Uterus (tissue), 4 donors: Measurements from ENCODE around the gene NDUFB11. TPM values are rescaled to one million over a fixed set of nuclear protein-coding genes. Genes with fewer than 3 reads are reported as not detected.
A peak's percentile ranks its signal among the peaks of the same experiment; 100 is the strongest.

Experiments
- DNase-seq, 2 donors: peaks; one replicate each; pipeline ENCODE4 v3.0.0-alpha.2; 2019 to 2020
- H3K27ac ChIP-seq, 2 donors: fragments of 200-600 bp; sonication (generic); 1 replicate in 1 of 2; 2 replicates in 1 of 2; pipeline ENCODE4 v1.5.1; 2016 to 2018
- H3K27me3 ChIP-seq, 2 donors: fragments of 200-600 bp; sonication (generic); one replicate each; pipeline ENCODE4 v1.5.1; 2018 to 2019; ENCODE audit warnings: control low read depth in 1 of 2
- H3K36me3 ChIP-seq, 2 donors: fragments of 200-600 bp; sonication (generic); one replicate each; pipeline ENCODE4 v1.5.1; 2019; ENCODE audit warnings: control low read depth in 1 of 2
- H3K4me1 ChIP-seq, 2 donors: fragments of 200-600 bp; sonication (generic); one replicate each; pipeline ENCODE4 v1.5.1; 2018 to 2019; ENCODE audit warnings: control low read depth in 1 of 2
- H3K4me3 ChIP-seq, 2 donors: fragments of 200-600 bp; sonication (generic); 1 replicate in 1 of 2; 2 replicates in 1 of 2; pipeline ENCODE4 v1.5.1; 2018 to 2019; ENCODE audit warnings: mild to moderate bottlenecking in 1 of 2
- H3K9me3 ChIP-seq, 2 donors: fragments of 200-600 bp; sonication (generic); one replicate each; pipeline ENCODE4 v1.5.1; 2019; ENCODE audit warnings: control low read depth in 1 of 2
- POLR2A ChIP-seq, 2 donors: fragments of 450-650 bp; IDR thresholded peaks; one replicate each; pipeline ENCODE4 v1.6.1; 2016; ENCODE audit warnings: antibody characterized with exemption in 2 of 2, mild to moderate bottlenecking in 1 of 2, moderate library complexity in 1 of 2
- intact Hi-C: fragments of 100-400 bp; cut with DNase I; formaldehyde crosslinking; loops from one replicate; pipeline ENCODE4 v1.15.1; 2023; ENCODE audit warnings: low total_unique reads
- total RNA-seq, 4 donors: library from RNA; depleted of rRNA in 3 of 4; stranded (reverse); fragments of >200 nt in 3 of 4; gene quantifications; one replicate each; pipeline versions ENCODE4 v1.1.0 to v1.2.4, GENCODE V29; 2014 to 2023
- TF ChIP-seq, protein P1 (sequence below), 4 experiments: fragments of 200-600 bp in 2 of 4; fragments of 450-650 bp in 2 of 4; sonication (generic) in 2 of 4; IDR thresholded peaks; one replicate each; pipeline ENCODE4 v1.5.1; 2016 to 2019; ENCODE audit warnings: antibody characterized with exemption in 4 of 4, mild to moderate bottlenecking in 2 of 4, moderate library complexity in 1 of 4
- donor health status: DM: yes; HTN: yes; CAD: no.

The NDUFB11 gene
- total RNA-seq, 4 donors from 2014 or later, result 28.6 to 42.6 (median 35.5) TPM

- no peaks in the 10 kb centered on the region for H3K4me1 ChIP-seq
- H3K4me3 ChIP-seq, result no peak overlapping the region
- intact Hi-C loops, result no loop called here
- no peak for TF ChIP-seq POLR2A (IDR thresholded peaks at IDR 0.05)
- TF ChIP-seq, protein P1, sequence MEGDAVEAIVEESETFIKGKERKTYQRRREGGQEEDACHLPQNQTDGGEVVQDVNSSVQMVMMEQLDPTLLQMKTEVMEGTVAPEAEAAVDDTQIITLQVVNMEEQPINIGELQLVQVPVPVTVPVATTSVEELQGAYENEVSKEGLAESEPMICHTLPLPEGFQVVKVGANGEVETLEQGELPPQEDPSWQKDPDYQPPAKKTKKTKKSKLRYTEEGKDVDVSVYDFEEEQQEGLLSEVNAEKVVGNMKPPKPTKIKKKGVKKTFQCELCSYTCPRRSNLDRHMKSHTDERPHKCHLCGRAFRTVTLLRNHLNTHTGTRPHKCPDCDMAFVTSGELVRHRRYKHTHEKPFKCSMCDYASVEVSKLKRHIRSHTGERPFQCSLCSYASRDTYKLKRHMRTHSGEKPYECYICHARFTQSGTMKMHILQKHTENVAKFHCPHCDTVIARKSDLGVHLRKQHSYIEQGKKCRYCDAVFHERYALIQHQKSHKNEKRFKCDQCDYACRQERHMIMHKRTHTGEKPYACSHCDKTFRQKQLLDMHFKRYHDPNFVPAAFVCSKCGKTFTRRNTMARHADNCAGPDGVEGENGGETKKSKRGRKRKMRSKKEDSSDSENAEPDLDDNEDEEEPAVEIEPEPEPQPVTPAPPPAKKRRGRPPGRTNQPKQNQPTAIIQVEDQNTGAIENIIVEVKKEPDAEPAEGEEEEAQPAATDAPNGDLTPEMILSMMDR (IDR thresholded peaks at IDR 0.05), result no peak
- peak in 1 of 2 donors; percentile 2 for DNase-seq
- no peaks in the 10 kb centered on the region for H3K9me3 ChIP-seq
- no peaks in the 10 kb centered on the region for H3K36me3 ChIP-seq
- no peaks in the 10 kb centered on the region for H3K27me3 ChIP-seq
- H3K27ac ChIP-seq, result no peak overlapping the region
Measured at GRCh38 chrX:47168495-47169073, 24.1 kb upstream of the NDUFB11 start.

GRCh38 chrX:47166126-47166525, 21.6 kb upstream of the NDUFB11 start:
- Histone ChIP-seq H3K4me1 (no peaks in the 10 kb centered on the region), H3K9me3 (no peaks in the 10 kb centered on the region), H3K36me3 (no peaks in the 10 kb centered on the region), H3K4me3 (no peak overlapping the region), H3K27ac (no peak overlapping the region), H3K27me3 (no peaks in the 10 kb centered on the region)
- intact Hi-C loops, result no loop called here
- TF ChIP-seq POLR2A (IDR thresholded peaks at IDR 0.05), result no peak
- TF ChIP-seq, protein P1 (IDR thresholded peaks at IDR 0.05), result no peak
- peak in 1 of 2 donors; percentile 10 for DNase-seq

DNA sequence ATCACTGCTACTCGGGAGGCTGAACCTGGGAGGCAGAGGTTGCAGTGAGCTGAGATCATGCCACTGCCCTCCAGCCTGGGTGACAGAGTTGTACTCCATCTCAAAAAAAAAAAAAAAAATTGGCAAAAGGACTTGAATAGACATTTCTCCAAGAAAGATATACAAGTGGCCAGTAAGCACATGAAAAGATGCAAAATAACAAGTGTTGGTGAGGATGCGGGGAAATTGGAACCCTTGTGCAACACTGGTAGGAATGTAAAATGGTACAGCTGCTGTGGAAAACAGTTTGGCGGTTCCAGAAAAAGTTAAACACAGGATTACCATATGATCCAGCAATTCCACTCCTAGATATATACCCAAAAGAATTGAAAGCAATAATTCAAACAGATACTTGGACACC, 19.9 kb upstream of the NDUFB11 start:
- Histone ChIP-seq H3K27me3 (no peaks in the 10 kb centered on the region), H3K4me1 (no peaks in the 10 kb centered on the region), H3K4me3 (no peak overlapping the region), H3K27ac (no peak overlapping the region), H3K9me3 (no peaks in the 10 kb centered on the region), H3K36me3 (no peaks in the 10 kb centered on the region)
- DNase-seq, result no peak
- TF ChIP-seq, protein P1 (IDR thresholded peaks at IDR 0.05), result no peak
- no peak for TF ChIP-seq POLR2A (IDR thresholded peaks at IDR 0.05)
- intact Hi-C loops, result no loop called here

DNA sequence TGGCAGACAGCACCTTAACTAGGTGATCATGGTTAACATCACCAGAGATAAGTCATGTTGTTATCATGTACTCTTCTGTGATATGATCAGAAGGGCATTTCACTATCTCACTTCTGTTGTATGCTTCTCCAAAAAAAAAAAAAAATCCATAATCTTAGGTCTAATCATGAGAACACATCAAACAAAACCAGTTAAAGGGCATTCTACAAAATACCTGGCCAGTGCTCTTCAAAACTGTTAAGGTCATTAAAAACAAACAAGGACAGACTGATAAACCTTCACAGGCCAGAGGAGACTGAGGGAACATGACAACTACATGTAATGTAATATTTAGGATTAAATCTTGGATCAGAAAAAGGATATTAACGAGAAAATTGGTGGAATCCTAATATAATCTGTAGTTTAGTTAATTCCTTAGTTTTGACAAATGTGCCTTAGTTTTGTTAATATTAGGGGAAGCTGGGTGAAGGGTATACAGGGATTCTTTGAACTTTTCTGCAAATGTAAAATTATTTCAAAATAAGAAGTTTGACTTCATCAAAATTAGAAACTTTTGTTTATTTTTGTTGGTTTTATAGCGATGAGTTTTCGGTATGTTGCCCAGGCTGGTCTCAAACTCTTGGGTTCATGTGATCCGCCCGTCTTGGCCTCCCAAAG, 18.6 kb upstream of the NDUFB11 start:
- H3K4me3 ChIP-seq, result no peak overlapping the region
- no peaks in the 10 kb centered on the region for H3K4me1 ChIP-seq
- TF ChIP-seq, protein P1 (IDR thresholded peaks at IDR 0.05), result no peak
- TF ChIP-seq POLR2A (IDR thresholded peaks at IDR 0.05), result no peak
- no peak for DNase-seq
- H3K27me3 ChIP-seq, result no peaks in the 10 kb centered on the region
- H3K9me3 ChIP-seq, result no peaks in the 10 kb centered on the region
- intact Hi-C loops, result no loop called here
- H3K36me3 ChIP-seq, result no peaks in the 10 kb centered on the region
- H3K27ac ChIP-seq, result no peak overlapping the region

- H3K36me3 ChIP-seq, result no peaks in the 10 kb centered on the region
- no peaks in the 10 kb centered on the region for H3K9me3 ChIP-seq
- DNase-seq, result no peak
- H3K27me3 ChIP-seq, result no peaks in the 10 kb centered on the region
- no peak for TF ChIP-seq POLR2A (IDR thresholded peaks at IDR 0.05)
- TF ChIP-seq, protein P1 (IDR thresholded peaks at IDR 0.05), result no peak
- no peak overlapping the region for H3K4me3 ChIP-seq
- no peaks in the 10 kb centered on the region for H3K4me1 ChIP-seq
- no peak overlapping the region for H3K27ac ChIP-seq
- intact Hi-C loops, result no loop called here
Measured at GRCh38 chrX:47160781-47161180, 16.3 kb upstream of the NDUFB11 start.
